Measurements from ENCODE around the gene SCAI.
"Not testable (repeated sequence)": the region's sequence is repeated elsewhere in the genome, so short reads cannot be mapped to it uniquely, and the experiment has no call there.

DNA sequence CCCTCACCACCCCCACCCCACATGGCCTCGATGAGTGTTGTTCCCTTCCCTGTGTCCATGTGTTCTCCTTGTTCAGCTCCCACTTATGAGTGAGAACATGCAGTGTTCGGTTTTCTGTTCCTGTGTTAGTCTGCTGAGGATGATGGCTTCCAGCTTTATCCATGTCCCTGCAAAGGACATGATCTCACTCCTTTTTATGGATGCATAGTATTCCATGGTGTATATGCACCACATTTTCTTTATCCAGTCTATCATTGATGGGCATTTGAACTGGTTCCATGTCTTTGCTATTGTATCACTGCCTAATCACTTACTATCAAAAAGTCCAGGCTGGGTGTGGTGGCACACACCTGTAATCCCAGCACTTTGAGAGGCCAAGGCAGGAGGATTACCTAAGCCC is 24.6 kb downstream of the SCAI start:
- not testable (repeated sequence) for TF ChIP-seq CTCF (conservative IDR thresholded peaks at IDR 0.05; ENCODE audit: low read length); EZH2phosphoT487 (IDR thresholded peaks at IDR 0.05; ENCODE audit: borderline replicate concordance, low read depth, low read length)

Measured in OCI-LY7 (cell line).